Stimulated activated CD4-positive, alpha-beta T cell treated with anti-CD3 and anti-CD28 coated beads, TNF-alpha, amount 100 ng/mL, for 24 hours (primary cell): ENCODE results near the gene SUSD1.

Experiments
- DNase-seq, 3 experiments: peaks; one replicate each; pipeline ENCODE4 v3.0.0-alpha.2; 2020; ENCODE audit warnings: low read depth in 3 of 3

Gene SUSD1

GRCh38 chr9:112065806-112066606 lies 109.1 kb downstream of the SUSD1 start:
- no peak for DNase-seq

DNA sequence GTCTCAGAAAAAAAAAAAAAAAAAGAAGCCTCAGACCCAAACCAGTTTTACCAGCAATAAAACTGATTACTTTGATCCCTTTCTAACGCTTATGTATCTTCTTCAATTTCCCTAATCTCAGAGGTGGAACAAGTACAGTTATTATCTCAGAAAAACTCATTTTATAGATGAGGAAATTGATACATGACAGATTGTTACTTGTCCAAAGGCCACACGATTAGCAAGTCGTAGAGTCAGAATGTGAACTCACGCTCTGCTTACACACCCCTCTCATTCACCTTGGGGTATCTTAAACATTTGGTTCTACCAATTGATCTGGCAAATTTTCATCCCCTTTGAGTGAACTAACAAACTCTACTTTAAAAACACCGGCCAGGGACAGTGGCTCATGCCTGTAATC lies 110.2 kb downstream of the SUSD1 start:
- DNase-seq: no peak

DNA sequence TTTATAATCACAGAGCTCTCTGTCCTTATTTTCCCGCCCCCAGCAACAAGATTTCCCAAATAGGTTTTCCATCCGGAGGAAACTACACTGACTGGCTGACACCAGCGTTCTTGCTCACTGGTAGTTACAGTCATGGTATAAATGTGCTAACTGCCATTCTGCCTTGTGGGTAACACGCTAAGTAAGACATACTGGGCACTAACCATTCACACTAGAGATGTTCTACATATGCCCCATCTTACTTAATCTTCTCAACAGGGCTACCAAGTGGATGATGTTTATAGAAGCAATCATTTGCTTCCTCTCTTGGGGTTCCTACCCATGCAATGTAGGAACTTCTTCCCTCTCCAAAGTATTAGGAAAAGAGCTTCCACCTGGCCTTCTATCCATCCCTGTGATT lies 111.5 kb downstream of the SUSD1 start:
- DNase-seq: no peak

DNA sequence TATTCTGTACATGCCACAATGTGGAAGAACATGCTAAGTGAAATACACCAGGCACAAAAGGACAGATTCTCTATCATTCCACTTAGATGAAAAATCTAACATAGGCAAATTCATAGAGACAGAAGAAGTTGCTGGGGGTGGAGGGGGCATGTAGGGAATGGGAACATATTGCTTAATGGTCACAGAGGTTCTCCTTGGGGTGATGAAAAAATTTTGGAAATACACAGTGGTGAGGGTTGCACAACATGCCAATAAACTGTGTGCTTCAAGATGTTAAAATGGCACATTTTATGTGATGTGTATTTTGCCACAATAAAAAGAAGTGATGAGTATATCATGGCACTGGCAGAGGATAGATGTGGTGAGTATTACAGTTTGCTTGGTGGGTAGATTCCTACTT lies 111.9 kb downstream of the SUSD1 start:
- DNase-seq: no peak

GRCh38 chr9:112061152-112061740 lies 113.9 kb downstream of the SUSD1 start:
- peak in 1 of 3 experiments; percentile 23 for DNase-seq

GRCh38 chr9:112059966-112060320 lies 115.2 kb downstream of the SUSD1 start:
- DNase-seq: no peak

- no peak for DNase-seq
Measured at GRCh38 chr9:112059145-112059965, 115.7 kb downstream of the SUSD1 start.

DNA sequence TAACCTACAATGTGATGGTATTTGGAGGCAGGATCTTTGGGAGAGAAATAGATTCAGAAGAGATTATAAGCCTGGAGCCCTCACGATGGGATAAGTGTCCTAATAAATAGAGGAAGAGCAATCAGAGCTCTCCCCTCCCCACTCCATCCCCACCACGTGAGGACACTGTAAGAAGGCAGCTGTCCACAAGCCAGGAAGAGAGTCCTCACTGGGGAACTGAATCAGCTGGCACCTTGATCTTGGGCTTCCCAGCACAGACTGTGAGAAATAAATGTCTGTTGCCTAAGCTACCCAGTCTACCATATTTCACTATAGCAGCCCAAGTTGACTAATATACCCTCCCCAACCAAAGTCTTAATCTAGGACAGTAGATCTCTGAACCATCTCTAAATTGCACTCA lies 118.1 kb downstream of the SUSD1 start:
- DNase-seq: no peak

DNA sequence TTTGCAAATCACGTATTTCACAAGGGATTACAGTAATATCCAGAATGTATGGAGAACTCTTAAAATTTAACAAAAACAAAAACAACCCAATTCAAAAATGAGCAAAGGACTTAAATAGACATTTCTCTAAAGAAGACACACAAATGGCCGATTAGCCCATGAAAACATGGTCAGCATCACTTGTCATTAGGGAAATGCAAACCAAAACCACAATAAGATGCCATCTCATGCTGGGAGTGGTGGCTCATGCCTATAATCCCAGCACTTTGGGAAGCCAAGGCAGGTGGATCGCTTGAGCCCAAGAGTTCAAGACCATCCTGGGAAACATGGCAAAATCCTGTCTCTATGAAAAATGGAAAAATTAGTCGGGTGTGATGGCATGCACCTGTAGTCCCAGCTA lies 120.2 kb downstream of the SUSD1 start:
- no peak for DNase-seq

DNA sequence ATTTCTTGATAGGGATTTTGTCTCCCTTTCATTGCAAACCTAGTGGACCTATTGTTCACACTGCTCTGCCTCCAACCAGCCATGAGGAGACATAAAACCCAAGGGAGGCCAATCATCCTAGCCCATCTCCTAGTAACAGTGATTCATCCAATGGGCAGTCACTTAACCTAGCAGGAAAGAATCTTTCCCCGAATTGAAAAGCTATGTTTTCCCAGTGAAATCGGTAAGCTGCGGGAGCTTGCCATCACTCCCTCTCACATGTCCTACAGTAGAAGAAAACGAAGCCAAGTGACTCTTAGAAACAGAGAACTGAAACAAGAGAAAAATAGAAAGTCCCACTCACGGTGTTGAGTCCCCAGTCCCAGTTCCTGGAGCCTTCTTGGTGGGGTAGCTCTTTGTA lies 123.3 kb downstream of the SUSD1 start:
- DNase-seq: no peak

DNA sequence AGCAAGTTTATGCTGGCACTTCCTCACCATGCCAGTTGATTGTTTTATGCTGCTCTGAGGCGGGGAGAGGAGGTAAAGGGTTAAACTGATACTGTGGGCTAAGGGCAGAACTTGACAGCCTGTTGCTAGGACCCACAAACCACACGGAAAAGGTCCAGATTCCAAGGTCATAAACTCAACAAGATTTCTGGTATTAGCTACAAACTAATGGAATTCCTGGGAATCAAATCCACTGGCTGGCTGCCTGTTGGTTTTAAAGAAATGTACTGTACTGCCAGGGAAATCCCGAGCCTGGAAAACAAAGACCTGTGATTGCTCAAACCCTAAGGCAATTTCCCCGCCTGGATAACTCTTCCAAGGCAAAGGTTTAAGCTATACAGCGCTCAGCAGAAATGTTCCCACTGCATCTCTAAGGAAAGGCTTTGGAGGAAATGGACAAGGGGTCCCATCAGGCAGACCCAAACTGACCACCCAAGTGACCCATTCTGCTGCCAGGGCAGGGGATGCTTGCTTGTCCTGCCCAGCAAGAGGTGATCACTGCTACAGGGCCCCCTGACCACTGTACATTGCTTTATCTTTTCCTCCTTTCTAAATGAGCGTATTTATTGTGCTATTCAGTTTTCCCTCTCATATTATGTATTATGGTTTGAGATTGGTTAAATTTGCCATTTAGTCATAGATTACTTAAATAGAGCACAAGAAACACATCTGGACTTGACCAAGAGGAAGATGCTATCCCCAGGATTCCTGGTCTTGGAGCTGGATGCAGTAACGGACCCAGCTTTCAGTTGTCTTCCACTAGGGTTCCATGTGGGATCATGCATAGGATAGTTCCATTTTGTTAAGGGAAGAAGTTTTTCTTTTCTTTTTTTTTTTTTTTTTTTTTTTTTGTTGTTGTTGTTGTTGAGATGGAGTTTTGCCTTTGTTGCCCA lies 124.3 kb downstream of the SUSD1 start:
- DNase-seq: no peak

DNA sequence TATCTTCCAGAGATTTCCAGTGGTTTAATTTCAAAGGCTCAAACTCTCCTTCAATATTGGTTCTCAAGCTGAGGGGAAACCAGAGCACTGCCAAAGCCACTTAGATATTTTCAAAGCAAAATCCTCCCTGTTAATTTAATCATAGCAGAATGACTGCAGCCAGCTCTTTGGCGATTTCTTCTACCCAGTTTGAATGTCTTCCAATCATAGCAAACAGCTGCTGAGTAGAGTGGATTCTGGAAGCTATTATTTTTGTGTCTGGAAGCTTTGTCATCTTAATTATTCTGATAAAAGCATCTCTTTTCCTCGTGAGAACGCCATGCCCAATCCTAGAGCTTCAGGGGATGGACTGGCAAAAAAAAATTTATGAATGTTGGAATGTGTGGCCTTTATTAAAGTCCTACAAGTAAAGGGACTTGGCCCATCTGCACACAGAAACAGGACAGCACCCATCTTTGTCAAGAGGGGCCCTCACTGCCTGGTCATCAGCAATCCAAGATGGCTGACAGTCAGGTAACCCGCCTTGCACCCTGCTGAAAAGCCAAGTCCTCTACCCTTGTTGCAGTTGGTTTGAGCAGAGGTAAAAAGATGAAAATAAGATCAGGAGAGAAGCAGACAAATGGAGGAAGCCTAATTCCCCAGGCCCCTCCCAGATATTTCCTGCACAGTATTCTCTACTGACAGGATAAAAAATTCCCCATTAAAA lies 125.1 kb downstream of the SUSD1 start:
- DNase-seq: no peak

DNA sequence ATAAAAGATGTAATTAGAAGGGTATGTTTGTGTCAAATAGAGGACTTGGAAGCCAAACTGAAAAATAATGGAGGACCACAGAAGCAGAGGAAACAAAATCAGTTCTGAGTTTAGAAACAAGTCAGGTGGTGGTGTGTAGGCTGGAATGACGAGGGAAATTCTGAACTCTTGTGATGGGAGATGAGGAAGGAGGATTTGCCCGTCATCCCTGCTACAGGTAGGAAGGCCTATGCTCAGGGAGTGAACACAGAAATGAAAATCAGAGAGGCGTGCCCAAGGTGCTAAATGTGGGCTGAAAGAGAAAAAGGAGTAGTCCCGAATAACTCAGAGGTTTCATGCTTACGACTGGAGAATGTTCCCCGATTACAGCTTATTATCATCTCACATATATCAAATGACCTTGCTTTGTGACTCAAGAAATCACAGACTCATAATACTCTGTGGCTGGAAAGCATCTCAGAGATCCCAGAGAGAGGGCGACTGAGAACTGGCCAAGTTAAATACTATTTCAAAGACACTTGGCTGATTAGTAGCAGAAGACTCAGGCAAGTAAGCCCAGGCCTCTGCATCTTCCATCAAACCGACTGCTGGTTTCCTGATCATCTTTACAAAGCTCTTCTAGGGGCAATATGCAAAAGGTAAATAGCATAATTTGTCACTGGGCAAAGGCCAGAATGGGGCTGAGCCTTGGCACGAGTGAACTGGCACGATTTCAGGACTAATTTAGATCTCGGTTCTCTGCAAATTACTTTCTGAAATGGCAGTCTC lies 126.0 kb downstream of the SUSD1 start:
- DNase-seq: no peak

DNA sequence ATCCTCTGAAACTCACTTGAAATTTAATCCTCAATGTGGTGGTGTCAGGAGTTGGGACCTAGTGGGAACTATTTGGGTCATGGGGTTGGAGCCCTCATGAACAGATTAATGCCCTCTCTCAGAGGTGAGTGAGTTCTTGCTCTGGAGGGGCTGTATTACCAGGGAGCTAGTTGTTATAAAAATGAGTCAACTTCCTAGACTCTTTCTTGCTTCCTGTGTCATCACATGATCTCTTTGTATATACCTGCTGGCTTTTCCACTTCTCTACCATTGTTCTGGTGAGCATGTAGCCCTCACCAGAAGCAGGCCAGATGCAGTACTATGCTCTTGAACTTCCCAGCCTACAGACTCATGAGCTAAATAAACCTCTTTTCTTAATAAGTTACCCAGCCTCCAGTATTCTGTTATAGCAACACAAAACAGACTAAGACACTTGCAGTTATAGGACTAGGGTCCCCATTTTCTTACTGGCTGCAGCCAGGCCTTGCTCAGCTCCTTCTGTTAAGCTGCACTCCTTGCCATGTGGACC lies 127.5 kb downstream of the SUSD1 start:
- DNase-seq: no peak

DNA sequence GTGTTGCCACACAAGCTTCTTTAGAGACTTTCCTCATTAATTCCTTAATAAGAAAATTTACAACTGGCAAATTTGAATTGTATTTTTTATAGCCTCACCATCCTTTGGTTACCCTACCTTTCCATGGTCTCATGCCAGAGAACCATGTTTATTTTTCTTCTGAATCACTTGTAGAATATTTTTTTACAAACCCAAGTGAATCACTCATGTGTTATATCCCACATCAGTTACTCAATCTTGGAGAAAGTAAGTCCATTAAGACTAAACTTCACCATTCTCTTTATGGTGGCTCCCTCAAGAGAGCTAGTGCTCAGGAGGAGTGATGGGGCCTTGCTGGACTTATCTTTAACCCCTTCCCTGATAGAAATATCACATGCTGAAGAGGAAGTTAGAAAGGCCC lies 128.9 kb downstream of the SUSD1 start:
- no peak for DNase-seq

DNA sequence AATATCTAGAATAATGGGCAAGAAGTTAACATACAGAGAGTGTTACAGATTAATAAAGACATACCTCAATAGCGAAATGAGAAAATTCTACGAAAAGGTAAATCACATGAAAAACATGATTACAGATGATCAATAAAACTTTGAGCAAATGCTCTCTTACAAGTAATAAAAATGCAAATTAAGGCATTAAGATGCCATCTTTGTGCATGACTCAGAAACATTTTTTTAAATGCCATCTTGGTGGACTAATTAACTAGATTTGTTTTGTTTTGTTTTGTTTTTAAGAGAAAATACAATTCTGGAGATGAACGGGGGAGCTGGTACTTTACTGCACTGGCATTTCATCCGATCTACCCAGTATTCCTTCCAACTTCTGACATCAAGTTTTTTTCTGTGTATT lies 130.2 kb downstream of the SUSD1 start:
- DNase-seq: no peak

- no peak for DNase-seq
Measured at GRCh38 chr9:112044186-112044585, 130.9 kb downstream of the SUSD1 start.

- no peak for DNase-seq
Measured at GRCh38 chr9:112043423-112043822, 131.7 kb downstream of the SUSD1 start.

- no peak for DNase-seq
Measured at GRCh38 chr9:112042769-112043168, 132.3 kb downstream of the SUSD1 start.

- no peak for DNase-seq
Measured at GRCh38 chr9:112042244-112042638, 132.9 kb downstream of the SUSD1 start.
